Smooth muscle cell (in vitro differentiated cells): ENCODE data around the gene COL6A2. TPM values are rescaled to one million over a fixed set of nuclear protein-coding genes. Genes with fewer than 3 reads are reported as not detected.

ENCODE experiments used
- DNase-seq: peaks from one replicate; lab custom pipeline; 2025; ENCODE audit not compliant: unreplicated experiment; lab: John Stamatoyannopoulos, UW
- H2AFZ ChIP-seq: fragments of 200-600 bp; sonication (generic); 2 replicates; pipeline ENCODE4 v1.6.0; 2016; ENCODE audit warnings: antibody characterized with exemption, low read depth, mild to moderate bottlenecking
- H3F3A ChIP-seq: fragments of 200-600 bp; sonication (generic); 2 replicates; pipeline ENCODE4 v1.6.0; 2017; ENCODE audit warnings: antibody characterized with exemption, low read depth
- H3K27ac ChIP-seq: fragments of 200-600 bp; sonication (generic); 2 replicates; pipeline ENCODE4 v1.5.1; 2016; ENCODE audit warnings: low read depth, mild to moderate bottlenecking
- H3K27me3 ChIP-seq: fragments of 200-600 bp; sonication (generic); 2 replicates; pipeline ENCODE4 v1.6.1; 2016; ENCODE audit warnings: low read depth, mild to moderate bottlenecking
- H3K36me3 ChIP-seq: fragments of 200-600 bp; sonication (generic); 2 replicates; pipeline ENCODE4 v1.5.1; 2016; ENCODE audit warnings: low read depth
- H3K4me1 ChIP-seq: fragments of 200-600 bp; sonication (generic); 2 replicates; pipeline ENCODE4 v1.5.1; 2016; ENCODE audit warnings: low read depth
- H3K4me2 ChIP-seq: fragments of 200-600 bp; sonication (generic); 2 replicates; pipeline ENCODE4 v1.6.0; 2016; ENCODE audit warnings: mild to moderate bottlenecking
- H3K4me3 ChIP-seq: fragments of 200-600 bp; sonication (generic); 2 replicates; pipeline ENCODE4 v1.5.1; 2016; ENCODE audit warnings: mild to moderate bottlenecking
- H3K79me2 ChIP-seq: fragments of 200-600 bp; sonication (generic); 2 replicates; pipeline ENCODE4 v1.6.0; 2016; ENCODE audit warnings: low read depth, mild to moderate bottlenecking
- H3K9ac ChIP-seq: fragments of 200-600 bp; sonication (generic); 2 replicates; pipeline ENCODE4 v1.6.0; 2016; ENCODE audit warnings: low read depth
- H3K9me3 ChIP-seq: fragments of 200-600 bp; sonication (generic); replicated peaks from 2 replicates; pipeline ENCODE4 v1.5.1; 2016; ENCODE audit warnings: low read depth
- H4K20me1 ChIP-seq: fragments of 200-600 bp; sonication (generic); 2 replicates; pipeline ENCODE4 v1.6.0; 2016; ENCODE audit warnings: low read depth
- WGBS: methylation state at CpG from one replicate; pipeline ENCODE4 v1.1.7; 2016; ENCODE audit warnings: low lambda C conversion rate; 5-methylcytosine and 5-hydroxymethylcytosine counted together
- polyA plus RNA-seq: library from polyadenylated mRNA; unstranded; fragments of >200 nt; fragmentation: Nextera tagmentation; extraction: Ambion mirVana; gene quantifications from 2 replicates; pipeline ENCODE4 v1.2.1, GENCODE V29; 2016
- total RNA-seq: library from RNA; depleted of rRNA; stranded (reverse); fragments of >200 nt; gene quantifications from 2 replicates; pipeline ENCODE4 v1.2.3, GENCODE V29; 2014
- TF ChIP-seq, protein P1 (sequence below): fragments of 200-600 bp; sonication (generic); IDR thresholded peaks from 2 replicates; pipeline ENCODE4 v1.5.1; 2017; ENCODE audit warnings: borderline replicate concordance, mild to moderate bottlenecking, antibody characterized with exemption; ENCODE audit not compliant: insufficient read depth, poor library complexity, severe bottlenecking

The COL6A2 gene
- total and polyA plus RNA-seq, 2 experiments from 2014 or later, result 1,570 to 4,089 TPM

DNA sequence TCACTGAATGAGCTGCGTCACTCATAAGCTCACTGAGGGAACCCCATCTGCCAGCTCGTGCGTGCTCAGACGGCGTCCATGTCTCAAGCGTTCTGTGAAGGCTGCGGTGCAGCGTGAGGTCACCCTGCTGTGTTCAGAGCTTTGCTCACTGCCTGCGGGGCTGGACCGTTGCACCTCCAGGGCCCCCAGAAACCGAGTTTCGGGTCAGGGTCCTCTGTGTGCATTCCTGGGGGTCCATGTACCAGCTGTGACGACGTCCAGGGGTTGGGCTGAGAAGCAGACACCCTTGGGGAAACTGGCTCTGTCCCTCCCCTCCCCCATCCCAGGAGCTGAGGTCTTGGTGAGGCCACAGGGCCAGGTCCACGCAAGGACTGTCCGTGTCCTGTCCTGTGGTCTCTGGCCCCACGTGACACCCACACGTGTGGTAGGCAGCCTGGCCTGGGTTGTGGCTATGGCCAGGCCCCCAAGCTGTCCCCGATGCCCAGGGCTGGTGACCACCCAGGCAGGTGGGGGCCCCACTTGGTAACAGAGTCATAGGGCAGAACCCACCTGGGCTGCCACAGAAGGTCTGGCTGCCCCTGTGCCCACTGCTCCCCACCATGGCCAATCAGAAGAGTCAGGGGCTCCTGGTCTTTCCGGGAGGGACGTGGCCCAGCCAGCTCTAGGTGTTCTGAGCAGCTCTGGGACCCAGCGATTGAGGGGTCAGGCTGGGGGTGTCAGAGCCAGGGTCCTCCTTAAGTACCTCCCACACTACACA is 33.1 kb downstream of the COL6A2 start:
- Histone ChIP-seq H3K27ac (peak overlapping the region; percentile 38), H2AFZ (no peak overlapping the region), H3F3A (peaks cover 56% of the 10 kb centered on the region), H3K4me1 (no peaks in the 10 kb centered on the region), H3K4me2 (no peak overlapping the region), H3K27me3 (no peaks in the 10 kb centered on the region), H3K36me3 (no peaks in the 10 kb centered on the region), H3K79me2 (no peaks in the 10 kb centered on the region), H3K4me3 (no peak overlapping the region), H4K20me1 (peaks cover 73% of the 10 kb centered on the region), H3K9me3 (no peaks in the 10 kb centered on the region), H3K9ac (no peak overlapping the region)
- TF ChIP-seq, protein P1, sequence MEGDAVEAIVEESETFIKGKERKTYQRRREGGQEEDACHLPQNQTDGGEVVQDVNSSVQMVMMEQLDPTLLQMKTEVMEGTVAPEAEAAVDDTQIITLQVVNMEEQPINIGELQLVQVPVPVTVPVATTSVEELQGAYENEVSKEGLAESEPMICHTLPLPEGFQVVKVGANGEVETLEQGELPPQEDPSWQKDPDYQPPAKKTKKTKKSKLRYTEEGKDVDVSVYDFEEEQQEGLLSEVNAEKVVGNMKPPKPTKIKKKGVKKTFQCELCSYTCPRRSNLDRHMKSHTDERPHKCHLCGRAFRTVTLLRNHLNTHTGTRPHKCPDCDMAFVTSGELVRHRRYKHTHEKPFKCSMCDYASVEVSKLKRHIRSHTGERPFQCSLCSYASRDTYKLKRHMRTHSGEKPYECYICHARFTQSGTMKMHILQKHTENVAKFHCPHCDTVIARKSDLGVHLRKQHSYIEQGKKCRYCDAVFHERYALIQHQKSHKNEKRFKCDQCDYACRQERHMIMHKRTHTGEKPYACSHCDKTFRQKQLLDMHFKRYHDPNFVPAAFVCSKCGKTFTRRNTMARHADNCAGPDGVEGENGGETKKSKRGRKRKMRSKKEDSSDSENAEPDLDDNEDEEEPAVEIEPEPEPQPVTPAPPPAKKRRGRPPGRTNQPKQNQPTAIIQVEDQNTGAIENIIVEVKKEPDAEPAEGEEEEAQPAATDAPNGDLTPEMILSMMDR, result no peak
- 83% methylated on average over 22 of the region's 22 CpGs for WGBS
- no peak for DNase-seq

GRCh38 chr21:46131588-46131837 is 33.6 kb downstream of the COL6A2 start:
- H2AFZ ChIP-seq, result no peak overlapping the region
- H3K4me3 ChIP-seq, result no peak overlapping the region
- no peaks in the 10 kb centered on the region for H3K4me1 ChIP-seq
- 91% methylated on average over 4 of the region's 4 CpGs for WGBS
- H4K20me1 ChIP-seq, result peaks cover 68% of the 10 kb centered on the region
- H3K27ac ChIP-seq, result no peak overlapping the region
- no peaks in the 10 kb centered on the region for H3K79me2 ChIP-seq
- no peak overlapping the region for H3K4me2 ChIP-seq
- H3K9me3 ChIP-seq, result no peaks in the 10 kb centered on the region
- TF ChIP-seq, protein P1, result no peak
- DNase-seq, result no peak
- H3F3A ChIP-seq, result peaks cover 51% of the 10 kb centered on the region
- H3K36me3 ChIP-seq, result no peaks in the 10 kb centered on the region
- H3K9ac ChIP-seq, result no peak overlapping the region
- no peaks in the 10 kb centered on the region for H3K27me3 ChIP-seq

GRCh38 chr21:46131838-46132651 is 34.1 kb downstream of the COL6A2 start:
- Histone ChIP-seq H3K36me3 (no peaks in the 10 kb centered on the region), H3K27me3 (no peaks in the 10 kb centered on the region), H3K9me3 (no peaks in the 10 kb centered on the region), H3K4me1 (no peaks in the 10 kb centered on the region), H2AFZ (no peak overlapping the region), H3K4me3 (no peak overlapping the region), H3F3A (peaks cover 45% of the 10 kb centered on the region), H4K20me1 (peaks cover 63% of the 10 kb centered on the region), H3K79me2 (no peaks in the 10 kb centered on the region), H3K27ac (no peak overlapping the region), H3K4me2 (no peak overlapping the region), H3K9ac (no peak overlapping the region)
- DNase-seq, result no peak
- TF ChIP-seq, protein P1, result no peak
- 97% methylated on average over 76 of the region's 85 CpGs for WGBS
